Hippocampal formation (tissue), 2 donors: Measurements from ENCODE around the gene KRTAP3-1.

ENCODE experiments used
- DNase-seq, 2 donors: peaks; one replicate each; lab custom pipeline; 2025; lab: John Stamatoyannopoulos, UW

Gene KRTAP3-1

DNA sequence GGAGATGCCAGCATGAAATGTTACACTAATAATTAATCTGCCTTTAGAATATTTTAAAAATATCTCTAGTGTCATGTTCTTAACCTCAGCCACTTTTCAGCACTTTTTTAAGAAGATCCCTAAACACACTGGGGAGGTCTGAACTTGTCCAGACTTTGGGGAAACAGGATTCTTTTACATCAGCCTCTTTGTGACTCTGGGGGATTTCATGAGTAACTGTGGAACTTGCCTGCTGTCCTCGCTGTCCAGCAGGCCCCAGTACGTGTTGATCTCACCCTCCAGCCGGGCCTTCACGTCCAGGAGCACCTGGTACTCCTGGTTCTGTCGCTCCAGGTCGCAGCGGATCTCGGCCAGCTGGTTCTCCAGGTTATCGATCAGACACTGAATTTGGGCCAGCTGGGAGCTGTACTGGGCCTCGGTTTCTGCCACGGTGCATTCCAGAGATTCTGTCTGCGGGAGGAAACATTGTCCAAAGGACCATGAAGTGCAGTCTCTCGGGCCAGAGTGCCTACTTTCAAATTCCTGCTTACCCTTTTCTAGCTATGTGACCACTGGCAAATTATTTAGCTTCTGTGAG, 30.3 kb downstream of the KRTAP3-1 start:
- no peak for DNase-seq

DNA sequence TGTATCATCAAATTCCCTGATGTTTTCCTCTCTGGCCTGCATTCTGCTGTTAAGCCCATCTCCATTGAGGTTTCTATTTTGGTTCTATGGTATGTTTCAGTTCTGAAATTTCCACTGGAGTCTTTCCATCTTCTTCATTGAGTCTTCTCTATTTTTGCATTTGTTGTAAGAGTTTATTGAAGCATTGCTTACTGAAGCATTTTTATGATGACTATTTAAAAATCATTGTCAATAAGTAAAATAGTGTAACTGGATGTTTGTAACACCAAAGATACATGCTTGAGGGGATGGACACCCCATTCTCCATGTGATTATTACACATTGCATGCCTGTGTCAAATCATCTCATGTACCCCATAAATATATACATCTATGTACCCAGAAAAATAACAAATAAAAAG, 33.4 kb downstream of the KRTAP3-1 start:
- DNase-seq = no peak

DNA sequence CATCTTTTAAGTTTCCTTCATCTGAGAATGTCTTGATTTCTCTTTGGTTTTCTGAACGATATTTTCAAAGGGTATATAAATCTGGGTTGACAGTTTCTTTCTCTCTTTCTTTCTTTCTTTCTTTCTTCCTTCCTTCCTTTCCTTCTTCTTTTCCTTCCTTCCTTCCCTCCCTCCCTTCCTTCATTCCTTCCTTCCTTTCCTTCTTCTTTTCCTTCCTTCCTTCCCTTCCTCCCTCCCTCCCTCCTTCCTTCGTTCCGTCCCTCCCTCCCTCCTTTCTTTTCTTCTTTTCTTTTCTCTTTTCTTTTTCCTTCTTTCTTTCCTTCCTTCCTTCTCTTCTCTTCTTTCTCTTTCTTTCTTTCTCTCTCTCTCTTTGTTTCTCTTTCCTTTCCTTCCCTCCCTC, 34.6 kb downstream of the KRTAP3-1 start:
- DNase-seq = no peak

DNA sequence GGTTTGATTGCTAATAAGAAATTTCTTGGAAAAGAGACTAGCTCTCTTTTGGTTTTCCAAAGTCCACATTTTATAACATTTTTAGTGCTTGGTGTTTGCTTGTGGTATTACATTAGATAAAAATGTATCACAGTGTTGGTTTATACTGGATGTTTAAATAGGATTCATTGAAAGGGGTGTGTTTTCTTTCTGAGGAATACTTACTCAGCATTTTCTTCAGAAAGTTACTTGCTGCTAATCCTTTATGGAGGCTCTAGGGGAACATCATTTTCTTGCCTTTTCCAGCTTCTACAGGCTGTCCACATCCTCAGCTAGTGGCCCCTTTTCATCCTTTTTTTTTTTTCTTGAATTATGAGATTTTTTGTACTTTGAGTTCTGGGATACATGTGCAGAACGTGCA, 41.3 kb downstream of the KRTAP3-1 start:
- no peak for DNase-seq

DNA sequence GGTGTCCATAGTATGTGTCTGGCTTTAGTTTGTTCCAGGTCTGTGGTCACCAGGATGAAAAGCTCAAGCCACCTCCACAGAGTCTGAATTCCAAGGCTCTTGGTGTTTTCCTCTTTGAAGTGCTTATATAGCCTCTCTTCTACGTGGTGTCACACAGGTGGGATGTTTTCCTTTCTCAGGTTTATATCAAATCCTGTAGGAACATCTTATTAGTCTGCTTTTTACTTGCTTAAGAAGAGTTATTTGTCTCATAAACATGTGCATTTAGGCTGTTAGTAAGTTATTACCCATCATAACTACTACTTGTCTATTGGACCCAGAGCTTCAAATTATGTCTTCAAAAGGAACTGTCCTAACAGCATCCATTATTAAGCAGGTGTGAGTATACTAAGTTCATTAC, 42.1 kb downstream of the KRTAP3-1 start, which contains the start of gene KRT39:
TSS of gene KRT39 (minus strand) at position 101 of the 400 bp plus-strand sequence. CDS start at position 9, 92 bp downstream.
- no peak for DNase-seq

DNA sequence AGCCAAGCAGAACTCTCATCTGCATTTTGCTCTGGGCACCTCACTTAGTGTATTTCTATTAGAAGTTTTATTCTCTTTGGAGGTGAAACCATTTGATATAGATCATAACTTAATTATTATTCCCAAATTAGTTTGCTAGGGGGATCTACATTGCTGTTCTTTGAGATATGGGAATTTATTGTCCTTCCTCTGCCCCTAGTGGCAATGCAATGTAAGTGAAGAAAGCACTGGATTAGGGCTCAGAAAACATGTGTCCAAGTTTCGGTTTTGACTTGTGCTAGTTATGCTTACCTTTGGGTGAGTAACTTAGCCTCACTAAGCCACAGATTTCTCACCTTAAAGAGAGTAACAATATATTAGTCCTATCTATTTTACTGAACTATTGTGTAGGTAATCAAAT, 45.1 kb downstream of the KRTAP3-1 start:
- DNase-seq = no peak

GRCh38 chr17:40962059-40962561, 46.8 kb downstream of the KRTAP3-1 start:
- no peak for DNase-seq

GRCh38 chr17:40961591-40961990, 47.3 kb downstream of the KRTAP3-1 start:
- no peak for DNase-seq

- DNase-seq = no peak
Measured at GRCh38 chr17:40960144-40960543, 48.8 kb downstream of the KRTAP3-1 start.
